ENCODE measurements around the gene DROSHA.
"Not testable (repeated sequence)": the region's sequence is repeated elsewhere in the genome, so short reads cannot be mapped to it uniquely, and the experiment has no call there.

Gene DROSHA, protein sequence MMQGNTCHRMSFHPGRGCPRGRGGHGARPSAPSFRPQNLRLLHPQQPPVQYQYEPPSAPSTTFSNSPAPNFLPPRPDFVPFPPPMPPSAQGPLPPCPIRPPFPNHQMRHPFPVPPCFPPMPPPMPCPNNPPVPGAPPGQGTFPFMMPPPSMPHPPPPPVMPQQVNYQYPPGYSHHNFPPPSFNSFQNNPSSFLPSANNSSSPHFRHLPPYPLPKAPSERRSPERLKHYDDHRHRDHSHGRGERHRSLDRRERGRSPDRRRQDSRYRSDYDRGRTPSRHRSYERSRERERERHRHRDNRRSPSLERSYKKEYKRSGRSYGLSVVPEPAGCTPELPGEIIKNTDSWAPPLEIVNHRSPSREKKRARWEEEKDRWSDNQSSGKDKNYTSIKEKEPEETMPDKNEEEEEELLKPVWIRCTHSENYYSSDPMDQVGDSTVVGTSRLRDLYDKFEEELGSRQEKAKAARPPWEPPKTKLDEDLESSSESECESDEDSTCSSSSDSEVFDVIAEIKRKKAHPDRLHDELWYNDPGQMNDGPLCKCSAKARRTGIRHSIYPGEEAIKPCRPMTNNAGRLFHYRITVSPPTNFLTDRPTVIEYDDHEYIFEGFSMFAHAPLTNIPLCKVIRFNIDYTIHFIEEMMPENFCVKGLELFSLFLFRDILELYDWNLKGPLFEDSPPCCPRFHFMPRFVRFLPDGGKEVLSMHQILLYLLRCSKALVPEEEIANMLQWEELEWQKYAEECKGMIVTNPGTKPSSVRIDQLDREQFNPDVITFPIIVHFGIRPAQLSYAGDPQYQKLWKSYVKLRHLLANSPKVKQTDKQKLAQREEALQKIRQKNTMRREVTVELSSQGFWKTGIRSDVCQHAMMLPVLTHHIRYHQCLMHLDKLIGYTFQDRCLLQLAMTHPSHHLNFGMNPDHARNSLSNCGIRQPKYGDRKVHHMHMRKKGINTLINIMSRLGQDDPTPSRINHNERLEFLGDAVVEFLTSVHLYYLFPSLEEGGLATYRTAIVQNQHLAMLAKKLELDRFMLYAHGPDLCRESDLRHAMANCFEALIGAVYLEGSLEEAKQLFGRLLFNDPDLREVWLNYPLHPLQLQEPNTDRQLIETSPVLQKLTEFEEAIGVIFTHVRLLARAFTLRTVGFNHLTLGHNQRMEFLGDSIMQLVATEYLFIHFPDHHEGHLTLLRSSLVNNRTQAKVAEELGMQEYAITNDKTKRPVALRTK (N-terminal part only)

GRCh38 chr5:31531888-31532547 lies at the start of gene DROSHA, which contains the start of gene C5orf22:
DROSHA (minus strand) TSS chr5:31532093; CDS start chr5:31529059, 3,034 bp downstream.
C5orf22 (plus strand) TSS chr5:31532301; CDS start chr5:31532393, 92 bp downstream.
- DNase-seq (ENCODE audit: low read depth), result peak; percentile 91

GRCh38 chr5:31579558-31579957 lies 47.7 kb upstream of the DROSHA start:
- no peak for DNase-seq (ENCODE audit: low read depth)

GRCh38 chr5:31577438-31577837 lies 45.5 kb upstream of the DROSHA start:
- DNase-seq (ENCODE audit: low read depth), result no peak

DNA sequence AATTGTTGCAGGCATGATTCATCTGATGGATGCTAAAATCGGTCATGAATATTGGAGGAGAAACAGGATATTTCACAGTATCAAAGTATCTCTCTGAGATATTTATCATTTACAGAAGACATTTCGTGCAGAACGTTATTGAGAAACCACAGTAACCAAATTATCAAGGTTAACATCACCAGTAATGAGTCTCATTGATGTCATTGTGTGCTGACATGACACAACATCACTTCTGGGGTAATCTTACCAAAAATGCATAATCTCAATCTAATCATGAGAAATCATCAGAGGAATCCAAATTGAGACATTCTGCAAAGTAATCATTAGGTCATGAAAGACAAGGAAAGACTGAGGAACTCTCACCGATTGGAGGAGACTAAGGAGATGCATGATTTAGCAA lies 42.9 kb upstream of the DROSHA start:
- no peak for DNase-seq (ENCODE audit: low read depth)

DNA sequence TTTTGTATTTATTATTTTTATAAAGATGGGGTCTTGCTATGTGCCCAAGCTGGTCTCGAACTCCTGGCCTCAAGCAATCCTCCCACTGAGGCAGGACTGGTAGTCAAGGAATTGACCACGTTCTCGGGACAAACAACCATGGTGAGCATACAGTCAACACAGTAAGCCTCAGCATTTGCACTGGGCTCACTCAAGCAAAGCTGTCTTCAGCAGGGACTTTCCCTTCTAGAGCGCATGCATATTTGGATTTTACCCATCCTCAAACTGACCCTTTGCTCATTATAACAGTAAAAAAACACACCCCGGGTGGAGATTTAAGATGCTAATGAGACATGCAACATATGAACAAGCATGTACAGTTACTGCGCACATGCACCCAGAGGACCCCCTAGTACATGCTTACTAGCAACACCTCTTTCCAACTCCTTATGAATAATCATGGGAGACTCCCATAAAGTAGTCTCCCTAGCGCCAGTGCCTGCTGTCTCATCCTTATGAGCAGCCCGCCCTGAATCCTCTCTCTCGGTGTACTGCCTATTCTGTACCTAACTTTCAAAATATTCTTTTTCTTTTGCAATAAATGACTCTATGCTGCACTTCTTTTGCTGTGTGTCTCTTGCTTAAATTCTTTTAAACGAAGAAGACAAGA lies 41.7 kb upstream of the DROSHA start:
- DNase-seq (ENCODE audit: low read depth), result no peak

DNA sequence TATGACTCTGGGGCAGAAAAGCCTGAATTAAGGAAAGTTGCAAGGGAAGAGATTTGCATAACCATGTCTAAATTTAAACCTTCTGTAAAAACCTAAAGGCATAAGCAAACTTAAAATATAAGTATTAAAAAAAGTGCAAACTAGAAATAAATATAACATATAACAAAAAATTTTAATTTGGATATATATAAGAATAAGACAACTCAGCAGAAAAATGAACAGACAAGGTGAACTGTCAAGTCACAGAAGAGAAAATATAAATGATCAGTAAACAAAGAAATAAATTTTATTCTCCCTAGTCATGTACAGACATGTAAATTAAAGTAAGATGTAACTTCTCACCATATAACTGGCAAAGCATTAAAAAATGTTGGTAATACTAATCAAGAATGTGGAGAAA lies 37.2 kb upstream of the DROSHA start:
- DNase-seq (ENCODE audit: low read depth), result no peak

GRCh38 chr5:31568302-31568835 lies 36.5 kb upstream of the DROSHA start:
- no peak for DNase-seq (ENCODE audit: low read depth)

DNA sequence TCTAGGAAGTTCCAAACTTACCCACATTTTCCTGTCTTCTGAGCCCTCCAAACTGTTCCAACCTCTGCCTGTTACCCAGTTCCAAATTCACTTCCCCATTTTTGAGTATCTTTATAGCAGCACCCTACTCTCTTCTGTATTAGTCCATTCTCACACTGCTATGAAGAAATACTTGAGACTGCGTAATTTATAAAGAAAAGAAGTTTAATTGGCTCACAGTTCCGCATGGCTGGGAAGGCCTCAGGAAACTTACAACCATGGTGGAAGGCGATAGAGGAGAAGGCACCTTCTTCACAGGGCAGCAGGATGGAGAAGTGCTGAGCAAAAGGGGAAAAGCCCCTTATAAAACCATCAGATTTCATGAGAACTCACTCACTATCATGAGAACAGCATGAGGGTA lies 34.5 kb upstream of the DROSHA start:
- DNase-seq (ENCODE audit: low read depth), result not testable (repeated sequence)

GRCh38 chr5:31563216-31563615 lies 31.3 kb upstream of the DROSHA start:
- DNase-seq (ENCODE audit: low read depth), result no peak

DNA sequence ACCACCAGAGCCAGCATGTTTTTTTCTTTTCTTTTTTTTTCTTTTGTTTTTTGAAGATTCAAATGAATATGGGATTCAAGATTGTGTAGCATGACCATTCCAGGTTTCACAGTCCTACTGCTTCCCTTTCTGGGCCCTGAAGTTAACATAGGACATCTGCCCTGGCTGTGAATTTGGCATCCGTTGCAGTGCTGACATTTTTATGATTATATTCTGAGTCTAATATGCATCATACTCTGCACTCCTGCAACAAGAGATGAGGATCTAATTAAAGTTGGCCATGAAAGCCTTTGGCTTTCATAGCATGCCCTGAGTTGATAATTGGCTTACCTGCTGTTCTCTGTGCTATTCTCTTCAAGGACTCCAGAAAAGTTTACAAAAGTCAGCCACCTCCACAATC lies 30.1 kb upstream of the DROSHA start:
- DNase-seq (ENCODE audit: low read depth), result no peak

DNA sequence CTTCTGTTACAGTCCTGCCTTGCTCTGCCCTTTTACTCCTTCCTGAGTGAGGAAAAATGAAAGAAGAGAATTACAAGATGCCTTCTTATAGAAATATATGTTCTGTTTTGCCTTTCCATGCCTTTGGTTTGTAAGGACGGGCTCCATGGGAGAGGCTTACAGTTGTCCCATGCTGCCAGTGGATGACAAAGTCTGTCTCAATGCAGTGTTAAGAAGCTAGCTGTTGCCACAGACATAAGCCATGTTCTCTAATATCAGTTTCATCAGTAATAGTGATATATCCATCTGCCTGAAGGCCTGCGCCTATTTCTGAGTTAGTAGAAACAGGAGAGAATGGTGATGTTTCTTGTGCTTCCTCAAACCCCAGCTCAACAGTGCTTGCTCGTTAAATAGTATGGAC lies 28.0 kb upstream of the DROSHA start:
- DNase-seq (ENCODE audit: low read depth), result no peak

- no peak for DNase-seq (ENCODE audit: low read depth)
Measured at GRCh38 chr5:31556461-31556860, 24.6 kb upstream of the DROSHA start.

- DNase-seq (ENCODE audit: low read depth), result no peak
Measured at GRCh38 chr5:31554552-31554951, 22.7 kb upstream of the DROSHA start.

- no peak for DNase-seq (ENCODE audit: low read depth)
Measured at GRCh38 chr5:31553863-31554262, 22.0 kb upstream of the DROSHA start.

GRCh38 chr5:31551878-31552277 lies 20.0 kb upstream of the DROSHA start:
- DNase-seq (ENCODE audit: low read depth), result no peak

DNA sequence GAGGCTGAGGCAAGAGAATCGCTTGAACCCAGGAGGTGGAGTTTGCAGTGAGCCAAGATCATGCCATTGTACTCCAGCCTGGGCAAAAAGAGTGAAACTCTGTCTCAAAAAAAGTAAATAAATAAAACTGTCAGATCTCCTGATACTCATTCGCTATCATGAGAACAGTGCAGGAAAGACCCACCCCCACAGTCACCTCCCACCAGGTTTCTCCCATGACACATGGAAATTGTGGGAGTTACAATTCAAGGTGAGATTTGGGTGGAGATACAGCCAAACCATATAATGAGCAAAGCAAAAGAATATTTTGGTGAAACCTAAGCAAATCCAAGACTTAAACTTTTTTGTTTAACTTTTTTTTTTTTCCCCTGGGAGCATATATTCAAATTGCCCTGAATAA lies 17.2 kb upstream of the DROSHA start:
- not testable (repeated sequence) for DNase-seq (ENCODE audit: low read depth)

- no peak for DNase-seq (ENCODE audit: low read depth)
Measured at GRCh38 chr5:31537851-31538250, 6.0 kb upstream of the DROSHA start.

DNA sequence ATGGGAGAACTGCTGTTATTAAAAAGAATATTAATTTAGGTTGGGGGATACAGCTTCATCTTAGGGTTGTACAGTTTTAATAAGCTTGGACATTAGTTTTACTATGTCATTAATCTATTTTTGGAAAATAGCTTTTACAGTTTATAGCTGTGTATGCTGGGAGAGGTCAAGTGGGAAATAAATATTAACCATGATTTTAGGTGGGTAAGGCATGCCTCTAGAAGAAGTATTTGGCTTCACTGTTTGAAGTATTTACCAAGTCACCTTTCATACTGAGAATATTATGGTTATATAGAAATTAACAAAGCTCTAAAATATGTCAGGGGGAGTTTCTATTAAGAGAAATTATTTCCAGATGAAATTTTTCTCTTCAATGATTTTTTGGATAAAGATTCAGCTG lies 5.5 kb upstream of the DROSHA start:
- no peak for DNase-seq (ENCODE audit: low read depth)

DNA sequence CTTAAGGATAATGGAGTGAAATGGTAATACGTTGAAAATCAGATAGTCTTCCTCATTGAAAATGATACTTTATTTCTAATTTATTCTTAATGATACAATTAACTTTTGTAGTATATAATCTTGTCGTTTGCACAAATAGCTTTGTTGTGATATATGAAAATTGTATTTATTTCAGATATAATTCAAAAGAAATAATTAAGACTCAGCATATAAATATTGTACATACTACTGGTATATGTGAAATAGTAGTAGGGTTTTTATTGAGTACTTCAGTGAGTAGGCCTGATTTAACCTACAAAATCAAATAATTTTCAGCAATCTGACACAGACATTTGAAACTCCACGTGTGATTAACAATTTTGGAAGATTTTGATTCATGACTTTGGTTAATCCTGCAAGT lies 5.0 kb upstream of the DROSHA start:
- no peak for DNase-seq (ENCODE audit: low read depth)

DNA sequence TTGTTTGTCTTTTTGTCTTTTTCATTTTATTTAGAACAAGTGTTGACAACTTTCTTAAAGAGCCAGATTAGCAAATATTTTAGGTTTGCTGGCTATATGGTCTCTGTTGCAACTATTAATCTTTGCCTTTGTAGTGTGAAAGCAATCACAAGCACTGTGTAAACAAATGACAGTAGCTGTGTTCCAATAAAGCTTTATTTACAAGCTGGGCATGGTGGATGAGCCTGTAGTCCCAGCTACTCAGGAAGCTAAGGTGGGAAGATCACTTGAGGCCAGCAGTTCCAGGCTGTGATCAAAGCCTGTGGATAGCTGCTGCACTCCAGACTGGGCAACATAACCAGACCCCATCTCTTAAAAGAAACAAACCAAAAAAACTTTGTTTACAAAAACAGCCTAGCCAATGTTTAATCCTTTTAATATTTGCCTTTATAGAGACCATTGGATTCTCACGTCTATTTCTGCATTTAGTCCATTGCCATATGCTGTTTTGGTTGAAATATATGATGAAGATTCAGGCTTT lies 2.7 kb upstream of the DROSHA start:
- no peak for DNase-seq (ENCODE audit: low read depth)

DNA sequence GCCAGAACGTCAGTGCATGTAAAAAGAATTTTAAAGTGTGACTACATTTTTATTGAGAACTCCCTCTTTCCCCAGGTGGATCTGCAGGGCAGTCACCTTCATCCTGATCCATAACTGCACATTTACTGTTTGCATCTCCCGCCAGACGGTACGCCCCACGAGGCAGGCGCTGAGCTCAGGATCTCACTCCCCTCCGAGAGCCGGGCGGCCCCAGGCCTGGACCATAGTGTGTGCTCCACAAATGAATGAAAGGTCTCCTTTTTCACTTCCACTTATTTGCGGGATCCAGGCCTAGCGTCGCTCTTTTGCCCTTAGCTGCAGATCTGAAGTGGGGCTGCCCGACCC lies 378 bp downstream of the DROSHA start:
- DNase-seq (ENCODE audit: low read depth), result no peak
